ENCODE measurements around the gene ROR2.

Gene ROR2

GRCh38 chr9:91880378-91880972, 69.6 kb downstream of the ROR2 start:
- Histone ChIP-seq H3K9me2 (replicated peaks; ENCODE audit: low read depth, low read length) (no peaks in the 10 kb centered on the region), H3K4me2 (ENCODE audit: low read depth, low read length, poor library complexity, severe bottlenecking) (no peak overlapping the region), H4K20me1 (ENCODE audit: insufficient read depth, low read length, poor library complexity, severe bottlenecking) (no peaks in the 10 kb centered on the region), H3K4me1 (ENCODE audit: insufficient read depth, low read length, poor library complexity, severe bottlenecking) (no peaks in the 10 kb centered on the region), H3K36me3 (ENCODE audit: insufficient read depth, low read length) (no peaks in the 10 kb centered on the region), H3K79me2 (ENCODE audit: insufficient read depth, low read length) (no peaks in the 10 kb centered on the region), H3K27me3 (ENCODE audit: insufficient read depth, low read length, poor library complexity, severe bottlenecking) (no peaks in the 10 kb centered on the region), H3F3A (ENCODE audit: low read depth) (no peaks in the 10 kb centered on the region), H2AFZ (ENCODE audit: low read length) (no peak overlapping the region), H3K9ac (ENCODE audit: low read depth, low read length, poor library complexity, severe bottlenecking) (no peak overlapping the region), H3K9me3 (ENCODE audit: insufficient read depth, low read depth, low read length) (no peaks in the 10 kb centered on the region), H3K4me3 (ENCODE audit: low read length, poor library complexity, severe bottlenecking) (no peak overlapping the region)
- no peak for TF ChIP-seq CTCF (conservative IDR thresholded peaks at IDR 0.05; ENCODE audit: low read length)
- TF ChIP-seq EZH2phosphoT487 (IDR thresholded peaks at IDR 0.05; ENCODE audit: borderline replicate concordance), result no peak

- H3K36me3 ChIP-seq (ENCODE audit: insufficient read depth, low read length), result no peaks in the 10 kb centered on the region
- no peak overlapping the region for H3K4me3 ChIP-seq (ENCODE audit: low read length, poor library complexity, severe bottlenecking)
- no peaks in the 10 kb centered on the region for H3K9me2 ChIP-seq (replicated peaks; ENCODE audit: low read depth, low read length)
- no peaks in the 10 kb centered on the region for H3K79me2 ChIP-seq (ENCODE audit: insufficient read depth, low read length)
- no peaks in the 10 kb centered on the region for H3K27me3 ChIP-seq (ENCODE audit: insufficient read depth, low read length, poor library complexity, severe bottlenecking)
- H4K20me1 ChIP-seq (ENCODE audit: insufficient read depth, low read length, poor library complexity, severe bottlenecking), result no peaks in the 10 kb centered on the region
- TF ChIP-seq EZH2phosphoT487 (IDR thresholded peaks at IDR 0.05; ENCODE audit: borderline replicate concordance) (no peak), CTCF (conservative IDR thresholded peaks at IDR 0.05; ENCODE audit: low read length) (no peak)
- no peaks in the 10 kb centered on the region for H3K9me3 ChIP-seq (ENCODE audit: insufficient read depth, low read depth, low read length)
- H3F3A ChIP-seq (ENCODE audit: low read depth), result no peaks in the 10 kb centered on the region
- no peak overlapping the region for H2AFZ ChIP-seq (ENCODE audit: low read length)
- H3K9ac ChIP-seq (ENCODE audit: low read depth, low read length, poor library complexity, severe bottlenecking), result no peak overlapping the region
- no peak overlapping the region for H3K4me2 ChIP-seq (ENCODE audit: low read depth, low read length, poor library complexity, severe bottlenecking)
- H3K4me1 ChIP-seq (ENCODE audit: insufficient read depth, low read length, poor library complexity, severe bottlenecking), result no peaks in the 10 kb centered on the region
Measured at GRCh38 chr9:91879231-91879630, 70.8 kb downstream of the ROR2 start.

DNA sequence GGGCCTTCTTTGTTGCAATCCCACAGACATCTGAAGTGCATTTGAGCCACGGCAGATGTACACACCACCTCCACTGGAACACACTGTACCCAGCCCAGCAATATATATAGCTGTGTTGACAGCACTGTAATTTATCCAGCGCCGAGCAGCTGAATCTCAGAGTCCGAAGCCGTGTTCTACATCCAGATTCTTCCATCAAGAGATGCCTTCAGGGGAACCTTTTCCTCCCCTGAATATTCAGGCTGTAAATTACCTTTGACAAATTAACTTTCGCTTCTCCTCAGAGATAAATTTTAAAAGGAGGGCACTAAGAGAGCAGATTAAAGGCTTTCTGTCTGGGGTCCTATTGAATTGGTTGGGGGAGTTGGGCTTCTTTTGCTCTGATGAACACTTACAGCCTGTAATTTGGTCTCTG, 76.4 kb downstream of the ROR2 start:
- Histone ChIP-seq H3K79me2 (ENCODE audit: insufficient read depth, low read length) (no peaks in the 10 kb centered on the region), H3K4me2 (ENCODE audit: low read depth, low read length, poor library complexity, severe bottlenecking) (no peak overlapping the region), H3K4me3 (ENCODE audit: low read length, poor library complexity, severe bottlenecking) (no peak overlapping the region), H3K9me3 (ENCODE audit: insufficient read depth, low read depth, low read length) (no peaks in the 10 kb centered on the region), H3K36me3 (ENCODE audit: insufficient read depth, low read length) (no peaks in the 10 kb centered on the region), H3K9ac (ENCODE audit: low read depth, low read length, poor library complexity, severe bottlenecking) (no peak overlapping the region), H3K4me1 (ENCODE audit: insufficient read depth, low read length, poor library complexity, severe bottlenecking) (no peaks in the 10 kb centered on the region), H4K20me1 (ENCODE audit: insufficient read depth, low read length, poor library complexity, severe bottlenecking) (no peaks in the 10 kb centered on the region), H3K27me3 (ENCODE audit: insufficient read depth, low read length, poor library complexity, severe bottlenecking) (peaks cover 3% of the 10 kb centered on the region), H3K9me2 (replicated peaks; ENCODE audit: low read depth, low read length) (no peaks in the 10 kb centered on the region), H2AFZ (ENCODE audit: low read length) (no peak overlapping the region), H3F3A (ENCODE audit: low read depth) (no peaks in the 10 kb centered on the region)
- TF ChIP-seq CTCF (conservative IDR thresholded peaks at IDR 0.05; ENCODE audit: low read length) (no peak), EZH2phosphoT487 (IDR thresholded peaks at IDR 0.05; ENCODE audit: borderline replicate concordance) (no peak)
